22Rv1 (cell line): ENCODE measurements around the gene FBXO8.

Experiments
- ZFX ChIP-seq: fragments of 450-650 bp; IDR thresholded peaks from 2 replicates; pipeline ENCODE4 v1.6.1; 2017; ENCODE audit warnings: antibody characterized with exemption, borderline replicate concordance
- TF ChIP-seq, protein P1 (sequence below): fragments of 450-650 bp; IDR thresholded peaks from 2 replicates; pipeline ENCODE4 v1.5.1; 2017; ENCODE audit warnings: mild to moderate bottlenecking

DNA sequence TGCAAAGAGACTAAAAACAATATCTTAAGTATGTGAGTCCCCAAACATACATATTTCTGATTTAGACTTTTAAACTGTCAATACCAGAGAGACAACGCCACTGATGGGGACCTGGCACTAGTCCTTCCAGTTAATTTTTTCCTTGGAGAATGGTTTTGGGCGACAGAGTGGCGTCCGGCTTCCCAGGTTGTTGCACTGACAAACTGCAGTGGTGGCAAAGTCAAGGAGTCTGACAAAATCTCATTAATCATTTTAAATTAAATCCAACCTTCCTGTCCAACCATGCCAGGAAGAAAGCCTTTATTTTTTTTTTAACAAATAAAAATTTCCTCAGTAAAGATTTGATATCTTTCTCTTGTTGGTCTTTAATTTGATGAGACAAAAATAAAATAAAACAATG is 52.8 kb downstream of the FBXO8 start:
- TF ChIP-seq, protein P1, sequence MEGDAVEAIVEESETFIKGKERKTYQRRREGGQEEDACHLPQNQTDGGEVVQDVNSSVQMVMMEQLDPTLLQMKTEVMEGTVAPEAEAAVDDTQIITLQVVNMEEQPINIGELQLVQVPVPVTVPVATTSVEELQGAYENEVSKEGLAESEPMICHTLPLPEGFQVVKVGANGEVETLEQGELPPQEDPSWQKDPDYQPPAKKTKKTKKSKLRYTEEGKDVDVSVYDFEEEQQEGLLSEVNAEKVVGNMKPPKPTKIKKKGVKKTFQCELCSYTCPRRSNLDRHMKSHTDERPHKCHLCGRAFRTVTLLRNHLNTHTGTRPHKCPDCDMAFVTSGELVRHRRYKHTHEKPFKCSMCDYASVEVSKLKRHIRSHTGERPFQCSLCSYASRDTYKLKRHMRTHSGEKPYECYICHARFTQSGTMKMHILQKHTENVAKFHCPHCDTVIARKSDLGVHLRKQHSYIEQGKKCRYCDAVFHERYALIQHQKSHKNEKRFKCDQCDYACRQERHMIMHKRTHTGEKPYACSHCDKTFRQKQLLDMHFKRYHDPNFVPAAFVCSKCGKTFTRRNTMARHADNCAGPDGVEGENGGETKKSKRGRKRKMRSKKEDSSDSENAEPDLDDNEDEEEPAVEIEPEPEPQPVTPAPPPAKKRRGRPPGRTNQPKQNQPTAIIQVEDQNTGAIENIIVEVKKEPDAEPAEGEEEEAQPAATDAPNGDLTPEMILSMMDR = no peak
- no peak for TF ChIP-seq ZFX
